HEK293 (cell line): ENCODE results near the gene RNASEH2A.

Experiments used
- CTCF ChIA-PET: fragments of 350-600 bp; formaldehyde crosslinking; extraction: SDS; loops from one replicate; lab custom pipeline; 2021; ENCODE audit warnings: antibody characterized with exemption; lab: Yijun Ruan, JAX
- POLR2A ChIA-PET: fragments of 300-600 bp; formaldehyde crosslinking; extraction: SDS; loops from one replicate; lab custom pipeline; 2020; ENCODE audit warnings: antibody characterized with exemption, inconsistent platforms; lab: Yijun Ruan, JAX
- H3K27ac ChIP-seq: fragments of 200-500 bp; sonication (Bioruptor generic); 2 replicates; pipeline ENCODE4 v1.5.1; 2014; ENCODE audit warnings: low read depth, low read length, control low read depth, inconsistent platforms; ENCODE audit errors: extremely low read depth
- H3K36me3 ChIP-seq, 2 experiments: fragments of 200-500 bp in 1 of 2; sonication (Bioruptor generic) in 1 of 2; 1 replicate in 1 of 2; 2 replicates in 1 of 2; pipeline ENCODE4 v1.5.1; 2014 to 2017; ENCODE audit warnings: inconsistent platforms in 2 of 2, low read length in 2 of 2; ENCODE audit not compliant: control insufficient read depth in 2 of 2, insufficient read depth in 1 of 2
- H3K4me1 ChIP-seq: fragments of 200-500 bp; sonication (Bioruptor generic); 2 replicates; pipeline ENCODE4 v1.5.1; 2014; ENCODE audit warnings: mild to moderate bottlenecking, low read length, inconsistent platforms; ENCODE audit not compliant: control insufficient read depth, insufficient read depth
- H3K4me3 ChIP-seq: 2 replicates; pipeline ENCODE4 v1.5.1; 2011; ENCODE audit warnings: low read depth, mild to moderate bottlenecking, control low read depth, low read length, moderate library complexity
- H3K9me3 ChIP-seq: fragments of 200-500 bp; sonication (Bioruptor generic); 2 replicates; pipeline ENCODE4 v1.5.1; 2014; ENCODE audit warnings: low read depth, low read length, inconsistent platforms; ENCODE audit not compliant: control insufficient read depth, insufficient read depth
- KLF10 ChIP-seq: fragments of 450-650 bp; IDR thresholded peaks from 2 replicates; pipeline ENCODE4 v1.5.1; 2018; ENCODE audit warnings: missing biosample characterization, mild to moderate bottlenecking, missing genetic modification characterization
- KLF16 ChIP-seq: fragments of 450-650 bp; formaldehyde crosslinking; IDR thresholded peaks from 2 replicates; pipeline ENCODE4 v1.5.1; 2017; ENCODE audit warnings: missing biosample characterization, missing genetic modification characterization
- KLF9 ChIP-seq: fragments of 450-650 bp; formaldehyde crosslinking; IDR thresholded peaks from 2 replicates; pipeline ENCODE4 v1.5.1; 2016; ENCODE audit warnings: missing biosample characterization, missing genetic modification characterization, low read depth
- SCRT1 ChIP-seq: fragments of 450-650 bp; formaldehyde crosslinking; IDR thresholded peaks from 2 replicates; pipeline ENCODE4 v1.5.1; 2016; ENCODE audit warnings: missing biosample characterization, missing genetic modification characterization, borderline replicate concordance
- SCRT2 ChIP-seq: fragments of 450-650 bp; formaldehyde crosslinking; IDR thresholded peaks from 2 replicates; pipeline ENCODE4 v1.5.1; 2016; ENCODE audit warnings: missing biosample characterization, missing genetic modification characterization
- SP3 ChIP-seq: fragments of 450-650 bp; formaldehyde crosslinking; IDR thresholded peaks from 2 replicates; pipeline ENCODE4 v1.5.1; 2016; ENCODE audit warnings: missing biosample characterization, missing genetic modification characterization
- ZEB2 ChIP-seq: fragments of 450-650 bp; formaldehyde crosslinking; IDR thresholded peaks from 2 replicates; pipeline ENCODE4 v1.5.1; 2016; ENCODE audit warnings: missing biosample characterization, missing genetic modification characterization
- ZFP69B ChIP-seq: fragments of 450-650 bp; formaldehyde crosslinking; IDR thresholded peaks from 2 replicates; pipeline ENCODE4 v1.5.1; 2016; ENCODE audit warnings: missing biosample characterization, missing genetic modification characterization
- ZNF132 ChIP-seq: fragments of 450-650 bp; formaldehyde crosslinking; IDR thresholded peaks from 2 replicates; pipeline ENCODE4 v1.5.1; 2017; ENCODE audit warnings: missing biosample characterization, missing genetic modification characterization, borderline replicate concordance
- ZNF140 ChIP-seq: fragments of 450-650 bp; formaldehyde crosslinking; IDR thresholded peaks from 2 replicates; pipeline ENCODE4 v1.5.1; 2016; ENCODE audit warnings: missing biosample characterization, missing genetic modification characterization
- ZNF202 ChIP-seq: fragments of 450-650 bp; formaldehyde crosslinking; IDR thresholded peaks from 2 replicates; pipeline ENCODE4 v1.5.1; 2016; ENCODE audit warnings: missing biosample characterization, missing genetic modification characterization, borderline replicate concordance
- ZNF214 ChIP-seq: fragments of 450-650 bp; formaldehyde crosslinking; IDR thresholded peaks from 2 replicates; pipeline ENCODE4 v1.5.1; 2017; ENCODE audit warnings: missing biosample characterization, mild to moderate bottlenecking, missing genetic modification characterization, borderline replicate concordance
- ZNF248 ChIP-seq: fragments of 450-650 bp; formaldehyde crosslinking; IDR thresholded peaks from 2 replicates; pipeline ENCODE4 v1.5.1; 2017; ENCODE audit warnings: missing biosample characterization, missing genetic modification characterization
- ZNF335 ChIP-seq: fragments of 450-650 bp; formaldehyde crosslinking; conservative IDR thresholded peaks from 2 replicates; pipeline ENCODE4 v1.5.1; 2016; ENCODE audit warnings: missing biosample characterization, missing genetic modification characterization
- ZNF366 ChIP-seq: fragments of 450-650 bp; formaldehyde crosslinking; conservative IDR thresholded peaks from 2 replicates; pipeline ENCODE4 v1.5.1; 2016; ENCODE audit warnings: missing biosample characterization, missing genetic modification characterization
- ZNF510 ChIP-seq: fragments of 450-650 bp; formaldehyde crosslinking; IDR thresholded peaks from 2 replicates; pipeline ENCODE4 v1.5.1; 2018; ENCODE audit warnings: mild to moderate bottlenecking, missing genetic modification characterization, missing biosample characterization; ENCODE audit not compliant: insufficient replicate concordance
- ZNF530 ChIP-seq: fragments of 450-650 bp; formaldehyde crosslinking; IDR thresholded peaks from 2 replicates; pipeline ENCODE4 v1.5.1; 2016; ENCODE audit warnings: low read depth, missing biosample characterization, missing genetic modification characterization
- ZNF600 ChIP-seq: fragments of 450-650 bp; formaldehyde crosslinking; IDR thresholded peaks from 2 replicates; pipeline ENCODE4 v1.5.1; 2016; ENCODE audit warnings: missing biosample characterization, missing genetic modification characterization
- ZNF830 ChIP-seq: fragments of 450-650 bp; IDR thresholded peaks from 2 replicates; pipeline ENCODE4 v1.5.0; 2018; ENCODE audit warnings: missing biosample characterization, missing genetic modification characterization, low read depth, mild to moderate bottlenecking, moderate library complexity
- TF ChIP-seq, protein P1 (sequence below): fragments of 450-650 bp; formaldehyde crosslinking; IDR thresholded peaks from 2 replicates; pipeline ENCODE4 v1.5.1; 2016; ENCODE audit warnings: missing biosample characterization, missing genetic modification characterization
- TF ChIP-seq, protein P2 (sequence below): fragments of 450-650 bp; formaldehyde crosslinking; IDR thresholded peaks from 2 replicates; pipeline ENCODE4 v1.5.1; 2016; ENCODE audit warnings: missing biosample characterization, missing genetic modification characterization
- TF ChIP-seq, protein P3 (sequence below): fragments of 450-650 bp; formaldehyde crosslinking; IDR thresholded peaks from 2 replicates; pipeline ENCODE4 v1.5.1; 2016; ENCODE audit warnings: missing biosample characterization, missing genetic modification characterization
- TF ChIP-seq, protein P4 (sequence below): fragments of 450-650 bp; formaldehyde crosslinking; optimal IDR thresholded peaks from 2 replicates; pipeline ENCODE3; 2016; ENCODE audit warnings: missing biosample characterization, mild to moderate bottlenecking, missing genetic modification characterization
- TF ChIP-seq, protein P5 (sequence below): fragments of 450-650 bp; formaldehyde crosslinking; IDR thresholded peaks from 2 replicates; pipeline ENCODE4 v1.5.1; 2016; ENCODE audit warnings: missing biosample characterization, missing genetic modification characterization

Gene RNASEH2A

DNA sequence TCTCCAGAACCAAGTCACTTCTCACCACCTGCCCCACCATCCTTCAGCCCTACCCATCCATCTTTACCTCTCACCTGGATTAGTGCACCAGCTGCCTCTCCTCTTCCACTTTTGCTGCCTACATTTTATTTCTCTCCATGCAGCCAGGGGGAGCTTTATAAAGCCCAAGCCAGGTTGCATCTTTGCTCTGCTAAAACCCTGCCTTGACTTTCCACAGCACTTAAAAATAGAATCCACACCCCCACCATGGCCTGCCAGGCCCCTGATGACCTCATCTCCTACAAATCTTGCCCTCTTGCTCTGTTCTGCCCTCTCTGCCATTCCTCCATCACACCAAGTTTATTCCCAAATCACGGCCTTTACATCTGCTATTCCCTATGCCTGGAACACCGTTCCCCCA, 32.8 kb upstream of the RNASEH2A start (continued):
- TF ChIP-seq SCRT1 (tag by site-specific recombination), result no peak
- TF ChIP-seq, protein P1, sequence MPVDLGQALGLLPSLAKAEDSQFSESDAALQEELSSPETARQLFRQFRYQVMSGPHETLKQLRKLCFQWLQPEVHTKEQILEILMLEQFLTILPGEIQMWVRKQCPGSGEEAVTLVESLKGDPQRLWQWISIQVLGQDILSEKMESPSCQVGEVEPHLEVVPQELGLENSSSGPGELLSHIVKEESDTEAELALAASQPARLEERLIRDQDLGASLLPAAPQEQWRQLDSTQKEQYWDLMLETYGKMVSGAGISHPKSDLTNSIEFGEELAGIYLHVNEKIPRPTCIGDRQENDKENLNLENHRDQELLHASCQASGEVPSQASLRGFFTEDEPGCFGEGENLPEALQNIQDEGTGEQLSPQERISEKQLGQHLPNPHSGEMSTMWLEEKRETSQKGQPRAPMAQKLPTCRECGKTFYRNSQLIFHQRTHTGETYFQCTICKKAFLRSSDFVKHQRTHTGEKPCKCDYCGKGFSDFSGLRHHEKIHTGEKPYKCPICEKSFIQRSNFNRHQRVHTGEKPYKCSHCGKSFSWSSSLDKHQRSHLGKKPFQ (tag by site-specific recombination), result no peak
- TF ChIP-seq, protein P2, sequence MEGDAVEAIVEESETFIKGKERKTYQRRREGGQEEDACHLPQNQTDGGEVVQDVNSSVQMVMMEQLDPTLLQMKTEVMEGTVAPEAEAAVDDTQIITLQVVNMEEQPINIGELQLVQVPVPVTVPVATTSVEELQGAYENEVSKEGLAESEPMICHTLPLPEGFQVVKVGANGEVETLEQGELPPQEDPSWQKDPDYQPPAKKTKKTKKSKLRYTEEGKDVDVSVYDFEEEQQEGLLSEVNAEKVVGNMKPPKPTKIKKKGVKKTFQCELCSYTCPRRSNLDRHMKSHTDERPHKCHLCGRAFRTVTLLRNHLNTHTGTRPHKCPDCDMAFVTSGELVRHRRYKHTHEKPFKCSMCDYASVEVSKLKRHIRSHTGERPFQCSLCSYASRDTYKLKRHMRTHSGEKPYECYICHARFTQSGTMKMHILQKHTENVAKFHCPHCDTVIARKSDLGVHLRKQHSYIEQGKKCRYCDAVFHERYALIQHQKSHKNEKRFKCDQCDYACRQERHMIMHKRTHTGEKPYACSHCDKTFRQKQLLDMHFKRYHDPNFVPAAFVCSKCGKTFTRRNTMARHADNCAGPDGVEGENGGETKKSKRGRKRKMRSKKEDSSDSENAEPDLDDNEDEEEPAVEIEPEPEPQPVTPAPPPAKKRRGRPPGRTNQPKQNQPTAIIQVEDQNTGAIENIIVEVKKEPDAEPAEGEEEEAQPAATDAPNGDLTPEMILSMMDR (tag by site-specific recombination), result peak; percentile 67
- peak; percentile 91 for TF ChIP-seq ZNF600 (tag by site-specific recombination)
- TF ChIP-seq ZNF132 (tag by site-specific recombination), result no peak
- no peak for TF ChIP-seq ZNF140 (tag by site-specific recombination)
- TF ChIP-seq, protein P3, sequence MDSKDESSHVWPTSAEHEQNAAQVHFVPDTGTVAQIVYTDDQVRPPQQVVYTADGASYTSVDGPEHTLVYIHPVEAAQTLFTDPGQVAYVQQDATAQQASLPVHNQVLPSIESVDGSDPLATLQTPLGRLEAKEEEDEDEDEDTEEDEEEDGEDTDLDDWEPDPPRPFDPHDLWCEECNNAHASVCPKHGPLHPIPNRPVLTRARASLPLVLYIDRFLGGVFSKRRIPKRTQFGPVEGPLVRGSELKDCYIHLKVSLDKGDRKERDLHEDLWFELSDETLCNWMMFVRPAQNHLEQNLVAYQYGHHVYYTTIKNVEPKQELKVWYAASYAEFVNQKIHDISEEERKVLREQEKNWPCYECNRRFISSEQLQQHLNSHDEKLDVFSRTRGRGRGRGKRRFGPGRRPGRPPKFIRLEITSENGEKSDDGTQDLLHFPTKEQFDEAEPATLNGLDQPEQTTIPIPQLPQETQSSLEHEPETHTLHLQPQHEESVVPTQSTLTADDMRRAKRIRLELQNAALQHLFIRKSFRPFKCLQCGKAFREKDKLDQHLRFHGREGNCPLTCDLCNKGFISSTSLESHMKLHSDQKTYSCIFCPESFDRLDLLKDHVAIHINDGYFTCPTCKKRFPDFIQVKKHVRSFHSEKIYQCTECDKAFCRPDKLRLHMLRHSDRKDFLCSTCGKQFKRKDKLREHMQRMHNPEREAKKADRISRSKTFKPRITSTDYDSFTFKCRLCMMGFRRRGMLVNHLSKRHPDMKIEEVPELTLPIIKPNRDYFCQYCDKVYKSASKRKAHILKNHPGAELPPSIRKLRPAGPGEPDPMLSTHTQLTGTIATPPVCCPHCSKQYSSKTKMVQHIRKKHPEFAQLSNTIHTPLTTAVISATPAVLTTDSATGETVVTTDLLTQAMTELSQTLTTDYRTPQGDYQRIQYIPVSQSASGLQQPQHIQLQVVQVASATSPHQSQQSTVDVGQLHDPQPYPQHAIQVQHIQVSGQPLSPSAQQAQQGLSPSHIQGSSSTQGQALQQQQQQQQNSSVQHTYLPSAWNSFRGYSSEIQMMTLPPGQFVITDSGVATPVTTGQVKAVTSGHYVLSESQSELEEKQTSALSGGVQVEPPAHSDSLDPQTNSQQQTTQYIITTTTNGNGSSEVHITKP (tag by site-specific recombination), result peak; percentile 7; the same call in 1 of the 2 replicates
- TF ChIP-seq ZNF530, result no peak
- TF ChIP-seq ZNF335 (tag by site-specific recombination), result peak; percentile 50
- TF ChIP-seq ZNF830 (tag by site-specific recombination), result no peak
- peak; percentile 57 for TF ChIP-seq ZNF366 (tag by site-specific recombination)

DNA sequence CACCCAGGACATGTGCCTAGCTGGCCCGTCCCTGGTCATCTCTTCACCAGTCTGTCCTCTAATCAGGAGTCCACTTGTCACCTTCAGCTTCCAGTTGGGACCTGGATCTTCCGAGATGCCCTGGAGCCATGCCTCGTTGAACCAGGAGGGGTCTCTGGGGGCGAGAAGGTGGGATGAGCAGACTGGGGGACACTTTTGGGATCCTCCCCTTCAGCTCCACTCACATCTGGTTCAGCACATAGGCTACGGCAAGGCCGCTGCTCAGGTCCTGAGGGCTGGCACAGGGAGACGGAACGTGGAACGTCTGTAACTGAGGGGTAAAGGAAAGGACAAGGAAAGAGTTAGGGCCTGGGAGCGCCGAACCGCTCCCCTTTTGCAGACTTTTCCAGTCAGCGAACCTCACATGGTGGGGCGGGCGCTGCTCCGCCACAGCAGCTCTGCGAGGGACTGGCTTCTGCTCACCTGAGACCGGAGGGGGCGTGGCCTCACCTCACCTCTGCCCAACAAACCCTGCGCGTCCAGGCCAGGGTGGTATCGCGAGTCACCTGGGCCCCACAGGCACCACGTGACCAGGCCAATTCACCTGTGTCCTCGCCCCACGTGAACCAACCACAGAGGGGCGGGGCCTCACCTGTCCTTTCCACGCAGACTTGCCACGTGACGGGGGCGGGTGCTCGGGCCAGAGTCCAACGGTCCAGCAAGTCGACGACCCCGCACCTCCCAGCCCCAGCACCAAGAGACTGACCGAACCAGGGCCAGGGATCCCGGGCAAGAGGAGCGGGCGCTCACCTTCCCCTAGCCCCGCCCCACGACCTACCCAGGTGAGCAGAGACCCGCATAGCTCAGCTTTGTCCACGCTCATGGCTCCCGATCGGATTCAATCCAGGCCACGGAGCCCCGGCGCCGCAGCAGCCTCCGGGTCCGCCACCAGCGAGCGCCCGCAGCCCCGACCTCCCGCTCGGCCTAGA, 31.5 kb upstream of the RNASEH2A start, which contains the start of gene HOOK2:
TSS of gene HOOK2 (minus strand) at position 965 of the 968 bp plus-strand sequence. CDS start at position 862, 103 bp downstream.
- POLR2A ChIA-PET, result interaction anchor here (0.8 to 1.5 kb wide), 5 partner anchors 8 to 94 kb away, joined by 3 to 4 read pairs (median 3); partner anchors contain the start of gene JUNB
- peak within 1 kb of the TSS; percentile 56 for H3K4me3 ChIP-seq
- H3K9me3 ChIP-seq, result no peaks in the 10 kb centered on the region
- CTCF ChIA-PET, result interaction anchor here (0.7 to 11.4 kb wide), 7 partner anchors 10 to 57 kb away, joined by 3 to 234 read pairs (median 6); partner anchors contain the start of genes JUNB, PRDX2 and THSD8
- peak within 1 kb of the TSS; percentile 63; the same call in 1 of the 2 replicates for H3K27ac ChIP-seq
- peaks cover 0 to 14% of the 10 kb centered on the region in 2 experiments; a peak in 1 of 3 replicates for H3K36me3 ChIP-seq
- peaks cover 4% of the 10 kb centered on the region; the same call in 1 of the 2 replicates for H3K4me1 ChIP-seq
- peak; percentile 18; the same call in 1 of the 2 replicates for TF ChIP-seq KLF16 (tag by site-specific recombination)
- TF ChIP-seq ZNF202 (tag by site-specific recombination), result no peak
- no peak for TF ChIP-seq ZNF214
- no peak for TF ChIP-seq ZNF248
- peak; percentile 45; the same call in 1 of the 2 replicates for TF ChIP-seq SCRT1 (tag by site-specific recombination)
- TF ChIP-seq SCRT2, result peak; percentile 53
- TF ChIP-seq KLF9, result peak; percentile 92
- TF ChIP-seq SP3 (tag by site-specific recombination), result peak; percentile 1
- TF ChIP-seq ZNF600 (tag by site-specific recombination), result peak; percentile 77
- TF ChIP-seq ZNF510 (tag by site-specific recombination), result no peak
- TF ChIP-seq, protein P4, sequence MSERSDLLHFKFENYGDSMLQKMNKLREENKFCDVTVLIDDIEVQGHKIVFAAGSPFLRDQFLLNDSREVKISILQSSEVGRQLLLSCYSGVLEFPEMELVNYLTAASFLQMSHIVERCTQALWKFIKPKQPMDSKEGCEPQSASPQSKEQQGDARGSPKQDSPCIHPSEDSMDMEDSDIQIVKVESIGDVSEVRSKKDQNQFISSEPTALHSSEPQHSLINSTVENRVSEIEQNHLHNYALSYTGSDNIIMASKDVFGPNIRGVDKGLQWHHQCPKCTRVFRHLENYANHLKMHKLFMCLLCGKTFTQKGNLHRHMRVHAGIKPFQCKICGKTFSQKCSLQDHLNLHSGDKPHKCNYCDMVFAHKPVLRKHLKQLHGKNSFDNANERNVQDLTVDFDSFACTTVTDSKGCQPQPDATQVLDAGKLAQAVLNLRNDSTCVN (tag by site-specific recombination), result peak; percentile 42
- TF ChIP-seq KLF10, result 0 out of 2 replicates have a peak, but pooled peaks have one; percentile 12
- TF ChIP-seq ZEB2 (tag by site-specific recombination), result peak; percentile 25; the same call in 1 of the 2 replicates
- TF ChIP-seq ZFP69B (tag by site-specific recombination), result peak; percentile 83
- TF ChIP-seq, protein P5, sequence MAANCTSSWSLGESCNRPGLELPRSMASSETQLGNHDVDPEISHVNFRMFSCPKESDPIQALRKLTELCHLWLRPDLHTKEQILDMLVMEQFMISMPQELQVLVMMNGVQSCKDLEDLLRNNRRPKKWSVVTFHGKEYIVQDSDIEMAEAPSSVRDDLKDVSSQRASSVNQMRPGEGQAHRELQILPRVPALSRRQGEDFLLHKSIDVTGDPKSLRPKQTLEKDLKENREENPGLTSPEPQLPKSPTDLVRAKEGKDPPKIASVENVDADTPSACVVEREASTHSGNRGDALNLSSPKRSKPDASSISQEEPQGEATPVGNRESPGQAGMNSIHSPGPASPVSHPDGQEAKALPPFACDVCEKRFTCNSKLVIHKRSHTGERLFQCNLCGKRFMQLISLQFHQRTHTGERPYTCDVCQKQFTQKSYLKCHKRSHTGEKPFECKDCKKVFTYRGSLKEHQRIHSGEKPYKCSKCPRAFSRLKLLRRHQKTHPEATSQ (tag by site-specific recombination), result 0 out of 2 replicates have a peak, but pooled peaks have one; percentile 21
